Activated CD4-positive, alpha-beta T cell treated with anti-CD3 and anti-CD28 coated beads, Interleukin-2, amount 10 ng/mL, durations not matched to agents 24 days and 14 days (primary cell): ENCODE results near the gene SEH1L. TPM values are rescaled to one million over a fixed set of nuclear protein-coding genes. Genes with fewer than 3 reads are reported as not detected.

Experiments
- total RNA-seq: library from RNA; stranded (reverse); gene quantifications from 2 replicates; pipeline ENCODE4 v1.2.3, GENCODE V29; 2022

The SEH1L gene
- total RNA-seq, 1 donor from 2014 or later, result 132 TPM

Other genes starting within 250 kb of the SEH1L start
- 14.4 and 16.3 TPM in 2 replicates for gene CEP76, start 245.3 kb upstream of the SEH1L start, total RNA-seq
- 109 and 111 TPM in 2 replicates for gene PSMG2, start 245.0 kb upstream of the SEH1L start, total RNA-seq
- gene PTPN2, start 63.8 kb upstream of the SEH1L start, total RNA-seq, result 68.8 and 72.5 TPM in 2 replicates
- gene CEP192, start 43.4 kb downstream of the SEH1L start, total RNA-seq, result 31.4 and 34.7 TPM in 2 replicates